Epithelial cell of proximal tubule (primary cell): Measurements from ENCODE around the gene RALGPS2. TPM values are rescaled to one million over a fixed set of nuclear protein-coding genes. Genes with fewer than 3 reads are reported as not detected.

Experiments used
- DNase-seq: peaks from one replicate; pipeline ENCODE4 v3.0.0-alpha.2; 2011; ENCODE audit warnings: low read depth
- H3K4me3 ChIP-seq: 2 replicates; pipeline ENCODE4 v1.5.1; 2011; ENCODE audit warnings: low read depth, mild to moderate bottlenecking, low read length
- CTCF ChIP-seq: conservative IDR thresholded peaks from 2 replicates; pipeline ENCODE4 v1.5.1; 2012; ENCODE audit warnings: low read depth, mild to moderate bottlenecking, low read length
- total RNA-seq: library from RNA; depleted of rRNA; stranded (reverse); fragments of >200 nt; gene quantifications from 2 replicates; pipeline ENCODE4 v1.2.3, GENCODE V29; 2015

Gene RALGPS2
- total RNA-seq, 1 donor from 2014 or later, result 15.0 TPM

- no peak overlapping the region for H3K4me3 ChIP-seq
- TF ChIP-seq CTCF, result no peak
- DNase-seq, result peak; percentile 54
Measured at GRCh38 chr1:178684542-178685000, 40.5 kb upstream of the RALGPS2 start.

GRCh38 chr1:178686407-178686806 lies 38.6 kb upstream of the RALGPS2 start:
- no peak overlapping the region for H3K4me3 ChIP-seq
- no peak for DNase-seq
- no peak for TF ChIP-seq CTCF

- no peak for TF ChIP-seq CTCF
- no peak for DNase-seq
- H3K4me3 ChIP-seq, result no peak overlapping the region
Measured at GRCh38 chr1:178688244-178688643, 36.8 kb upstream of the RALGPS2 start.

GRCh38 chr1:178689769-178690168 lies 35.3 kb upstream of the RALGPS2 start:
- H3K4me3 ChIP-seq, result no peak overlapping the region
- no peak for DNase-seq
- TF ChIP-seq CTCF, result no peak

- DNase-seq, result no peak
- no peak for TF ChIP-seq CTCF
- no peak overlapping the region for H3K4me3 ChIP-seq
Measured at GRCh38 chr1:178690496-178690895, 34.5 kb upstream of the RALGPS2 start.

GRCh38 chr1:178692564-178693327 lies 32.3 kb upstream of the RALGPS2 start:
- no peak for TF ChIP-seq CTCF
- no peak overlapping the region for H3K4me3 ChIP-seq
- DNase-seq, result no peak

GRCh38 chr1:178693366-178693765 lies 31.7 kb upstream of the RALGPS2 start:
- no peak for DNase-seq
- no peak overlapping the region for H3K4me3 ChIP-seq
- TF ChIP-seq CTCF, result peak; percentile 42
